Left lung (tissue), 10 donors: ENCODE measurements around the gene MISP. TPM values are rescaled to one million over a fixed set of nuclear protein-coding genes. Genes with fewer than 3 reads are reported as not detected.

Experiments used
- ATAC-seq: fragments of 200-7000 bp; cut with Tn5 transposase; one replicate; pipeline ENCODE4 v1.9.1; 2020; ENCODE audit warnings: moderate library complexity
- DNase-seq, 4 donors: peaks; one replicate each; pipeline ENCODE4 v3.0.0-alpha.2; 2013 to 2020
- H3K27ac ChIP-seq, 2 donors: fragments of 200-600 bp; sonication (generic) in 1 of 2; one replicate each; pipeline versions ENCODE4 v1.5.0 to v1.8.0; 2020 to 2021
- H3K27me3 ChIP-seq, 2 donors: fragments of 200-600 bp; sonication (generic) in 1 of 2; one replicate each; pipeline versions ENCODE4 v1.5.0 to v1.8.0; 2020 to 2021
- H3K36me3 ChIP-seq, 2 donors: fragments of 200-600 bp; sonication (generic) in 1 of 2; one replicate each; pipeline versions ENCODE4 v1.5.0 to v1.8.0; 2020 to 2021
- H3K4me1 ChIP-seq, 2 donors: fragments of 200-600 bp; one replicate each; pipeline ENCODE4 v1.8.0; 2021
- H3K4me3 ChIP-seq, 2 donors: fragments of 200-600 bp; sonication (generic) in 1 of 2; one replicate each; pipeline versions ENCODE4 v1.5.0 to v1.8.0; 2020 to 2021; ENCODE audit warnings: mild to moderate bottlenecking in 1 of 2
- H3K9me3 ChIP-seq, 2 donors: fragments of 200-600 bp; sonication (generic) in 1 of 2; one replicate each; pipeline versions ENCODE4 v1.5.0 to v1.8.0; 2020 to 2021
- intact Hi-C, 2 donors: fragments of 100-400 bp; cut with DNase I; formaldehyde crosslinking; loops; one replicate each; pipeline versions ENCODE4 v1.11.2 to v1.14.2; 2022
- polyA plus RNA-seq, 6 donors: library from polyadenylated mRNA; unstranded; fragments of 120-200 nt; gene quantifications; one replicate each; pipeline ENCODE4 v1.2.1, GENCODE V29; 2013; ENCODE audit not compliant: insufficient read length in 6 of 6
- total RNA-seq, 2 donors: library from RNA; stranded (reverse); fragmentation: NEBNext Ultra II Directional; extraction: Animal tissue kit (Norgen Biotek cat#: 25700); gene quantifications; one replicate each; pipeline ENCODE4 v1.2.1, GENCODE V29; 2021
- TF ChIP-seq, protein P1 (sequence below), 2 donors: fragments of 200-600 bp; sonication (generic) in 1 of 2; IDR thresholded peaks; one replicate each; pipeline versions ENCODE4 v1.5.0 to v1.8.0; 2021; ENCODE audit warnings: antibody characterized with exemption in 2 of 2
- donor health status: DM: no; HTN: yes; CAD: no.
- donor health status: DM: no; HTN: no; CAD: no.

Gene MISP
- total and polyA plus RNA-seq, 8 donors = 5.8 to 44.0 (median 13.2) TPM

DNA sequence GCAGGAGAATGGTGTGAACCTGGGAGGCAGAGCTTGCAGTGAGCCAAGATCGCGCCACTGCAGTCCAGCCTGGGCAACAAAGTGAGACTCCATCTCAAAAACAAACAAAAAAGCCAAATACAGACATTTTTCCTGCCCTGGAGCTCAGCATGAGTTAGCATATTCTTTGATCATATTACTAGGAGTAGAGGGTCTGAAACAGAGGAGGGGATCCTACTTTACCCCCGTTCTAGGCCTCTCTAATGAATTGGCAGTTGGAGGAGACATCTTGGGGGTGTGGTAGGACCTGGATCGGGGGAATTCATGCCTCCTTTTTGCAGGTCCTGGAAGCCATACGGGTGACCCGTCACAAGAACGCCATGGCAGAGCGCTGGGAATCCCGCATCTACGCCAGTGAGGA lies 12.3 kb downstream of the MISP start:
- DNase-seq (no peak), ATAC-seq (no peak)
- TF ChIP-seq, protein P1, sequence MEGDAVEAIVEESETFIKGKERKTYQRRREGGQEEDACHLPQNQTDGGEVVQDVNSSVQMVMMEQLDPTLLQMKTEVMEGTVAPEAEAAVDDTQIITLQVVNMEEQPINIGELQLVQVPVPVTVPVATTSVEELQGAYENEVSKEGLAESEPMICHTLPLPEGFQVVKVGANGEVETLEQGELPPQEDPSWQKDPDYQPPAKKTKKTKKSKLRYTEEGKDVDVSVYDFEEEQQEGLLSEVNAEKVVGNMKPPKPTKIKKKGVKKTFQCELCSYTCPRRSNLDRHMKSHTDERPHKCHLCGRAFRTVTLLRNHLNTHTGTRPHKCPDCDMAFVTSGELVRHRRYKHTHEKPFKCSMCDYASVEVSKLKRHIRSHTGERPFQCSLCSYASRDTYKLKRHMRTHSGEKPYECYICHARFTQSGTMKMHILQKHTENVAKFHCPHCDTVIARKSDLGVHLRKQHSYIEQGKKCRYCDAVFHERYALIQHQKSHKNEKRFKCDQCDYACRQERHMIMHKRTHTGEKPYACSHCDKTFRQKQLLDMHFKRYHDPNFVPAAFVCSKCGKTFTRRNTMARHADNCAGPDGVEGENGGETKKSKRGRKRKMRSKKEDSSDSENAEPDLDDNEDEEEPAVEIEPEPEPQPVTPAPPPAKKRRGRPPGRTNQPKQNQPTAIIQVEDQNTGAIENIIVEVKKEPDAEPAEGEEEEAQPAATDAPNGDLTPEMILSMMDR (IDR thresholded peaks at IDR 0.05) = no peak
- Histone ChIP-seq H3K9me3 (peaks cover 0 to 9% of the 10 kb centered on the region in 2 donors), H3K4me1 (no peaks in the 10 kb centered on the region), H3K27ac (no peak overlapping the region), H3K36me3 (peaks cover 0 to 4% of the 10 kb centered on the region in 2 donors), H3K4me3 (no peak overlapping the region), H3K27me3 (no peaks in the 10 kb centered on the region)
- intact Hi-C loops = loop anchor here in 1 of 2 donors (10.0 kb wide), 1 partner anchor 92 kb away; the partner anchor contains the start of genes CFD and ELANE

DNA sequence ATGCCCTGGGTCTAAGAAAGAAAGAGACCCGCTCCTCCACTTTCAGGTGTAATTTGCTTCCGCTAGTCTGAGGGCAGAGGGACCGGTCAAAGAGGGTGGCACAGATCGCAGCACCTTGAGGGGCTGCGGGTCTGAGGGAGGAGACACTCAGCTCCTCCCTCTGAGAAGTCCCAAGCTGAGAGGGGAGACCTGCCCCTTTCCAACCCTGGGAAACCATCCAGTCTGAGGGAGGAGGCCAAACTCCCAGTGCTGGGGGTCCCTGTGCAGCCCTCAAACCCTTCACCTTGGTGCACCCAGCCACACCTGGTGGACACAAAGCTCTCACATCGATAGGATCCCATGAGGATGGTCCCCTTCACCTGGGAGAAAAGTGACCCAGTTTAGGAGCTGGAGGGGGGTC lies 13.0 kb downstream of the MISP start:
- Histone ChIP-seq H3K27me3 (no peaks in the 10 kb centered on the region), H3K36me3 (no peaks in the 10 kb centered on the region), H3K27ac (no peak overlapping the region), H3K9me3 (peaks cover 0 to 2% of the 10 kb centered on the region in 2 donors), H3K4me3 (no peak overlapping the region), H3K4me1 (no peaks in the 10 kb centered on the region)
- no peak for ATAC-seq
- intact Hi-C loops = loop anchor here in 1 of 2 donors (10.0 kb wide), 1 partner anchor 91 kb away; the partner anchor contains the start of genes CFD and ELANE
- TF ChIP-seq, protein P1 (IDR thresholded peaks at IDR 0.05) = no peak
- no peak for DNase-seq

DNA sequence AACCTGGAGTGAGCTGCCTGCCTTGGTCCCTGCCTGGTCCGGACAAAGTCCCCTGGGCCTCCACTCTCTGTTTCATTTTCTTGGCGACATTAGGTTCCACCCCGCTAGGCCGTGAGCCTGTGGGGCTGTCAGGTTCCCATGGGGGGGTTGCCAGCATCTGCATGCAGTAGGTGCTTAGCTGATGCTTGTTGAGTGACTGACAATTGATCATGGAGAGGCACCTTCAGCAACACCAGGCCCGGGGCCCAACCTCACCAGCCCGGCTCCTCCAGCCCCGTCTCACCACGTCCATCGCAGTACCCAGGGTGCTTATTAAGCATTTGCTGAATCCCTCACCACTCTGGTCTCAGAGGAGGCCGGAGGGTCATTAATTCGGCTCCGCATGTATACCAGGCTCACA lies 13.4 kb downstream of the MISP start:
- H3K4me1 ChIP-seq = no peaks in the 10 kb centered on the region

DNA sequence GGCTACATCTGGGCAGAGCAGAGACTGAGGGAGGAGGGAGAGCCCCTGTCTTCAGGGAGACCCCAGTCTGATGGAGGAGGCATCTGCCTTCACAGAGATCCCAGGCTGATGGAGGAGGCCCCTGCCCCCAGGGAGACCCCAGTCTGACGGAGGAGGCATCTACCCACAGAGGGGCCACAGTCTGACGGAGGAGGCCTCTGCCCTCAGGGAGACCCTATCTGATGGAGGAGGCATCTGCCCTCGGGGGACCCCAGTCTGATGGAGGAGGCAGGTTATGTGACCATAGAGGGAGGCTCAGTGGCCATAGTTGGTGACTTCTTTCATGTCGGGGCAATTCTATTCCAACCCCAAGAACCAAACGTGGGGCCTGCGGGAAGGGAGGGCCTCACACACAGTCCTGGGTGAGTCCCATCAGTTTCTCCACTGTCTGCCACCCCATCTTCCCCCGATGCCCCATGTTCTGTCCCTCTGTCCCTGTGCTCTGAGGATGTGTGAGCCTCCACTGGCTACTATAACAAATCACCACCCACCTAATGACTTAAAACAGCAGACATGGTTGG lies 14.3 kb downstream of the MISP start:
- H3K4me3 ChIP-seq = no peak overlapping the region
- no peaks in the 10 kb centered on the region for H3K9me3 ChIP-seq
- TF ChIP-seq, protein P1 (IDR thresholded peaks at IDR 0.05) = no peak
- H3K36me3 ChIP-seq = no peaks in the 10 kb centered on the region
- no peak overlapping the region for H3K27ac ChIP-seq
- DNase-seq (no peak), ATAC-seq (no peak)
- H3K27me3 ChIP-seq = no peaks in the 10 kb centered on the region
- peaks cover 0 to 2% of the 10 kb centered on the region in 2 donors for H3K4me1 ChIP-seq
- intact Hi-C loops = loop anchor here in 1 of 2 donors (5.0 to 10.0 kb wide), 2 partner anchors 90 to 152 kb away; partner anchors contain the start of genes CFD, ELANE and KISS1R

More for the DNA sequence above, 13.4 kb downstream of the MISP start:
- Histone ChIP-seq H3K36me3 (no peaks in the 10 kb centered on the region), H3K9me3 (no peaks in the 10 kb centered on the region), H3K27me3 (no peaks in the 10 kb centered on the region), H3K27ac (no peak overlapping the region), H3K4me3 (no peak overlapping the region)
- no peak for ATAC-seq
- intact Hi-C loops = loop anchor here in 1 of 2 donors (10.0 kb wide), 1 partner anchor 90 kb away; the partner anchor contains the start of genes CFD and ELANE
- DNase-seq = no peak
- TF ChIP-seq, protein P1 (IDR thresholded peaks at IDR 0.05) = no peak

DNA sequence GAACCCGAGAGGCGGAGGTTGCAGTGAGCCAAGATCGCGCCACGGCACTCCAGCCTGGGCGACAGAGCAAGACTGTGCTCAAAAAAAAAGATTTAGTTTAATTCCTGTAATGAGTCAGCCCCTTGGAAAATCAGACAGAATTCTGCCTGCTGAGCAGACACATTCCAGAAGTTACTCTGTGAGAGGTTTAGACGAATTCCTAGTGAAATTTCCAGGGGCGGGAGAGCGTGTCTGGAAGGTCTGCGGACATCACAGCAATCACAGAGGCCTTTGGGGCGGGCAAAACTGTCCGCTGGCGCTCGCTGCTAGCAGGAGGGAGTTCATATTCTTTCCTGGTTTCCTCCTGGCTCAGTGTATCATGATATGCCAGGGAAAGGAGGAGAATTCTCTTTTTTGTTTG lies 17.5 kb downstream of the MISP start:
- DNase-seq (no peak), ATAC-seq (peak; percentile 39)
- intact Hi-C loops = loop anchor here in 1 of 2 donors (5.0 to 10.0 kb wide), 2 partner anchors 86 to 149 kb away; partner anchors contain the start of genes CFD, ELANE and KISS1R
- H3K9me3 ChIP-seq = no peaks in the 10 kb centered on the region
- peak overlapping the region in 1 of 2 donors; percentile 63 for H3K27ac ChIP-seq
- H3K4me1 ChIP-seq = peaks cover 0 to 13% of the 10 kb centered on the region in 2 donors
- TF ChIP-seq, protein P1 (IDR thresholded peaks at IDR 0.05) = no peak
- no peak overlapping the region for H3K4me3 ChIP-seq
- no peaks in the 10 kb centered on the region for H3K27me3 ChIP-seq
- no peaks in the 10 kb centered on the region for H3K36me3 ChIP-seq
